Stimulated activated CD8-positive, alpha-beta memory T cell treated with anti-CD3 and anti-CD28 coated beads, Interleukin-12 subunit alpha, Interleukin-12 subunit beta, amount 100 ng/mL, for 24 hours (primary cell): ENCODE measurements around the gene KLHL26.
"Not testable (repeated sequence)": the region's sequence is repeated elsewhere in the genome, so short reads cannot be mapped to it uniquely, and the experiment has no call there.

Experiments used
- DNase-seq: peaks from one replicate; pipeline ENCODE4 v3.0.0-alpha.2; 2020; ENCODE audit errors: extremely low read depth

KLHL26 gene, protein sequence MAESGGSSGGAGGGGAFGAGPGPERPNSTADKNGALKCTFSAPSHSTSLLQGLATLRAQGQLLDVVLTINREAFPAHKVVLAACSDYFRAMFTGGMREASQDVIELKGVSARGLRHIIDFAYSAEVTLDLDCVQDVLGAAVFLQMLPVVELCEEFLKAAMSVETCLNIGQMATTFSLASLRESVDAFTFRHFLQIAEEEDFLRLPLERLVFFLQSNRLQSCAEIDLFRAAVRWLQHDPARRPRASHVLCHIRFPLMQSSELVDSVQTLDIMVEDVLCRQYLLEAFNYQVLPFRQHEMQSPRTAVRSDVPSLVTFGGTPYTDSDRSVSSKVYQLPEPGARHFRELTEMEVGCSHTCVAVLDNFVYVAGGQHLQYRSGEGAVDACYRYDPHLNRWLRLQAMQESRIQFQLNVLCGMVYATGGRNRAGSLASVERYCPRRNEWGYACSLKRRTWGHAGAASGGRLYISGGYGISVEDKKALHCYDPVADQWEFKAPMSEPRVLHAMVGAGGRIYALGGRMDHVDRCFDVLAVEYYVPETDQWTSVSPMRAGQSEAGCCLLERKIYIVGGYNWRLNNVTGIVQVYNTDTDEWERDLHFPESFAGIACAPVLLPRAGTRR

DNA sequence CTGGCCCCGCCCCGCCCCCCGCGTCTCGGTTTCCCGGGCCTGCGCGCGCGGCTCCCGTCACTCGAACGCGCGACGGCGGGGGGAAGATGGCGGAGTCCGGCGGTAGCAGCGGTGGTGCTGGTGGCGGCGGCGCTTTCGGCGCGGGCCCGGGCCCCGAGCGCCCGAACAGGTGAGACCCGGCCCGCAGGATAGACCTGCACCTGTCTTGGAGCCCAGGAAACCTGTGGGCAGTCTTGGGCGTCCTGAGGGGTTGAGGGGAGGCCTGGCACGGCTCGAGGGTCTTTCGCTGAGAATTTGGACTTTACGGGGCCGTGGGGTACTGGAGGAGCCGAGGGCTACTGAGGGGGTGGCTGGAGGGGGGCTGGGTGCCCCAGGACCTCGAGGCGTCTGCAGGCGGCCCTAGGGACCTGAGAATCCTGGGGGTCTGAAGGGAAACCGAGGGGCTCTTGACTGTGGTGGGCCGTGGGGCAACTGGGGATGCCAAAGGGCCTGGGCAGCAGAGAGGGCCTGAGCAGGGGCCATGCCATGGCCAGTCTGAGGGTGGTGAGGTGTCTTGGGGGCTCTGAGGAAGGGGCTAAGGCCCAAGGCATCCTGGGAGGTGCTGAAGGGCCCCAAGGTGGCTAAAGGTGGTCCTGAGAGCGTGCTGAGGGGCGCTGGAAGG is at the start of gene KLHL26:
KLHL26 (plus strand) TSS at position 60 of the 661 bp plus-strand sequence; CDS start at position 87, 27 bp downstream.
- no peak for DNase-seq

DNA sequence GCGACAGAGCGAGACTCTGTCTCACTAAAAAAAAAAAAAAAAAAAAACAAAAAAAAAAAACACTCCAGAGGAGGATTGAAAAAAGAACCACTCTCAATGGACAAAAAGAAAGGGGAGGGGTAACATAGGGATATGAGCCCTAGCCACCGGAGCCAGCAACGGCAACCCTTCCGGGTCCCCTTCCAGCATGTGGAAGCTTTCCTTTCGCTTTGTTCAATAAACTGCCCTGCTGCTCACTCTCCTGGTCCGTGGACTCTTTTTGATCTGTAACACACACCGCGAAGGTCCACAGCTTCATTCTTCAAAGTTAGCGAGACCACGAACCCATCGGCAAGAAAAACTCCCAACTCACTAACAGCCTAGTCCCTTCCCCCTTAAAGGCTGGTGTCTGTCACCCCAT is 49.3 kb upstream of the KLHL26 start:
- DNase-seq: no peak

DNA sequence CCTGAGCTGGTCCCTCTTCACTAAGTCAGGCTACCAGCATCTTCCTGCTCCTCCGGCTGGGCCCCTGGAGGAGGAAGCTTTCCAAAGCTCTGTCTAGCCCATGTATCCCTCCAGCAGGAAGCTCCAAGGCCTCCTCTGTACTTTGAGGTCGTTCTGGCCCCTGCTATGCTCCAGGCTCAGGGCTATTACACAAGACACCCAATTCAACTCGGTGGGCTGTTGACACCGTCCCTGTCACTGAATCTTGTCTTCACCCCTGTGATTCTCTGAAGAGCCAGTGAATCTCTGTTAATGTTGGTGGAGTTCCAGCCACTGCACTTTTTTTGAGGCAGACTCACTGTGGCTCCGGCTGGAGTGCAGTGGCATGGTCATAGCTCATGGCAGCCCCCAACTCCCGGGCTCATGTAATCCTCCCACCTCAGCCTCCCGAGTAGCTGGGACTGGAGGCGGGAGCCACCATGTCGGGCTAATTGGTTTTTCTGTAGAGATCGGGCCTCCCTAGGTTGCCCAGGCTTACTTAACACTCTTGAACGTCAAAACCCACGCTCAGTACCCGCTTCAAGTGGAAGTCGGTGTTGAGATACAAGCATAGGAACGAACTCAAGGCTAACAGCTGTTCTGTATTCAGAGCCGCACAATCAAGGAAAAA is 48.7 kb upstream of the KLHL26 start:
- no peak for DNase-seq

DNA sequence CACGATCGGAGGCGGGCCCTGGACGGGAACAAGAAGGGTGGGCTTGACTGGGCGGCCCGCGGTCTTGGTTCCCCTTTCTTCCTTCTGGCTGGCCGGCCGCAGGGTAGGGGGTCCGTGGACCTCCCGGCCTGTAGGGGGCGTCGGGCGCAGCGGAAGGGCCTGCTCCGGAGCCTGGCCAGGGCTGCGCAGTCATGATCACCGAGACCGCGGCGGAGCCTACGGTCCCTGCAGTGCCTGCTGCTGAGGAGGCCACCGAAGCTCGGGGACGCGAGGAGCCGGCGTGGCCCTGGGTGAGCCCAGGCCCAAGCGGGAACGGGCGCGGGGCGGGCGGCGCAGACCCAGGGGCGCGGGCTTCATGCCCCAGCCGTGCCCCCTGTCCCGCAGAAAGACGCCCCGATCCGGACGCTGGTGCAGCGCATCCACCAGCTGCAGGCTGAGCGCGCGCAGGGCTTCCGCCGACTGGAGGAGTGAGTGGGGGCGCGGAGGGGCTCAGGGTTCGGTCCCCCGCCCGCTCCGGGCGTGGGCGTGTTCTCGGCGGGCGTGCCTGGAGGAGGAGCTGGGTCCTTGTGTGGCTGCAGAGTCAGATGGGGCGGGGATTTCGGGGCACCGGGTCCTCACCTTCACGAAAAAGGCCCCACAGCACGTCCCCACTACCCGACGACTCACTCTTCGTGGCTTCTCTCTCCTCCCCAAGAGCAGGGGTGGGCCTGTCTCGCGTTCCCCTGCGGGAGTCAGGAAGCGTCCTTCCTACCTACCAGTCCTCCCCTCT is 48.0 kb upstream of the KLHL26 start, which contains the start of gene REX1BD:
REX1BD (plus strand) TSS at position 188 of the 769 bp plus-strand sequence; CDS start at position 192, 4 bp downstream.
- peak; percentile 77 for DNase-seq

DNA sequence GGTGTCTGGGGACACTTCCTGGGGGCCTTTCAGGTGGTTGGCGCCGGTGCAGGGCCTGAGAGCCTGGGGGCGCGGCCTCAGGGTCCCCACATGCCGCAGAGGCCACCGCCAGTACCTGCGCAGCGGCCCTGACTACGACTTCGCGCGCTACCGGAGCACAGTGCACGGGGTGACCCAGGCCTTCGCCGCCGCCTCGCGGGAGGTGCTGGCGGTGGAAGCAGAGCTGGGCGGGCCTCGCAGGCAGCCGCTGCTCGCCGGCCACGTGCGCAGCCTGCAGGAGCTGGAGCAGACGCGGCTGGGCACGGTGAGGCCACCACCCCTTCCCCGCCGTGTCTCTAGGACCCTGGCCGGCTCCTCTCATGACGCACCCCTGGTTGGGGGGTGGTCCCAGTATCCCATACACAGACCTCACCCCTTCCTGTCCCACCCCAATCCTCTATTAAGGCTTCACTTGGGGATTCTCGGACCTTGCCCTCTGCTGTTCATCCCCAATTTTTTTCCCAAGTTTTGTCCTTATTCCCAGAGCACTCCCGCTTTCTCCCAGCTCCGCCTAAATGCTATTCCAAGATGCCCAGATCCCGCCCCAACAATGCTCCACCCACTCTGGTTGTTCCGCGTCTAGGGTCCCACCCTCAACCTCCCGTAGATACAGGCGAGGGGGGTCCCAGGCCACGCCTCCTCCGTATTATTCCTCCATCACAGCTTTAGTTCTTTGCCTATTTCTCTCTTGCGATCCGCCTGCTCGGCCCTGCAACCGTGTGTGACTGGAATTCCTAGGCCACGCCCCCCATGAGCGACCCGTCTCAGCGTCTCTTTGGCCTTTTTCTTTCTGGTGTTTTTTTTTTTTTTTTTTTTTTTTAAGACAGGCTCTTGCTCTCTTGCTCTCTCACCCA is 47.2 kb upstream of the KLHL26 start:
- no peak for DNase-seq

DNA sequence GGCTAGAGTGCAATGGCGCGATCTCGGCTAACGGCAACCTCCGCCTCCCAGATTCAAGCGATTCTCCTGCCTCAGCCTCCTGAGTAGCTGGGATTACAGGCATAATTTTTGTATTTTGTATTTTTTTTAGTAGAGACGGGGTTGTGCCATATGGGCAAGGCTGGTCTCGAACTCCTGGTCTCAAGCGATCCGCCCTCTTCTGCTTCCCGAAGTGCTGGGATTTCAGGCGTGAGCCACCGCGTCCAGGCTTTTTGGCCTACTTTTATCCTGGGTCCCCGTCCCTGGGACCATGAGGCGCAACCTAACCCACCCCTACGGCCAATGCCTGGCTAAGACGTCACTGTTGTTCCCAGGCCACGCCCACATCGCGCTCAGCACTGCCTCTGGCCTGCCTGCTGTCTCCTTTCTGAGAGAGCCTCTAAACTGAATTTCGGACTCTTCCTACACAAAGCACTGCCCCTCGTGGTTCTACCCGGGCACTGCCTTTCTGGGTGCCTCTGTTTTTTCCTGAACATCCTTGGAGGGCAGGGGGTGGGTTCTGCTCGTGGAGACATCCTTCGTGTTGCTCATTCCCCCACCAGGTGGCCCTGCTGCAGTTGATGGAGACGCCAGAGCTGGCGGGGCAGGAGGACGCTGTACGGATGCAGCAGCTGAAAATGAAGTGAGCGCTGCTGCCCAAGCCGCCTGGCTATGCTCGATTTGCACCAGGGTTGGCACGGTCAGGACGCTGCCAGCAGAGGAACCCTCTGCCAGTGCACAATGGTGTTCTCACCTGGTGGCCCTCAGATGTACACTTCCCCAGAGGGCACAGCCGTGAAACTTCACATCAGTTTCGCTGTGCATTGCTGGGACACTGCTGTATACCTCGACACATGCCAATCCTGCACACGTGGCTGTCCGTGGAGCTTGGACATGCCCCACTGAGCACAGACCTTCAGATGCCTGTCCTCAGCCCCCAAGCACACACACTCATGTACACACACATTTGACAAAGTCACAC is 46.3 kb upstream of the KLHL26 start:
- DNase-seq: no peak

DNA sequence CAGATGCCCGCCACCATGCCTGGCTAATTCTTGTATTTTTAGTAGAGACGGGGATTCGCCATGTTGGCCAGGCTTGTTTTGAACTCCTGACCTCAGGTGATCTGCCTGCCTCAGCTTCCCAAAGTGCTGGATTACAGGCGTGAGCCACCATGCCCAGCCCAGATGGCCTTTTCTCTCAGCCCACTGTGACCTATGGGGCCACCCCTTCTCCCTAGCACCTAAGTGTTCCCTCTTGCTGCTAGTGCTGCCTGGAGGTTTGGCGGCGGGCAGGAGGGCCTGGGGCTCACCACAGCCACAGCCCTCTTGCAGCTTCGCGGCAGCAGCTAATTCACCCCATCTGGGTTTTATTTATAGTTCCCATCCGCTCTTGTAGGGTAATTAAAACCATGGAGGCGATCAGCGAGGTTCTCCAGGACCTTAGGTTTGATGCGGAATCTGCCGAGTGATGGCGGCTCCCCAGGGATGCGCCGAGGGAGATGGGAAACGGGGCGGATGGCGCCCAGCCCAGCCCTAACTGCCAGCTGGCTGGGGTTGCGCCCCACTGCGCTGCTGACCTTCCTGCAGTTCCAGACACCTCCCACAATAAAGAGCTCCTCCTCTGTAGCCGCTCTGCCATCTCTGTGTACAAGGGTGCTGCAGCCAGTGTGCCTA is 45.0 kb upstream of the KLHL26 start:
- no peak for DNase-seq

DNA sequence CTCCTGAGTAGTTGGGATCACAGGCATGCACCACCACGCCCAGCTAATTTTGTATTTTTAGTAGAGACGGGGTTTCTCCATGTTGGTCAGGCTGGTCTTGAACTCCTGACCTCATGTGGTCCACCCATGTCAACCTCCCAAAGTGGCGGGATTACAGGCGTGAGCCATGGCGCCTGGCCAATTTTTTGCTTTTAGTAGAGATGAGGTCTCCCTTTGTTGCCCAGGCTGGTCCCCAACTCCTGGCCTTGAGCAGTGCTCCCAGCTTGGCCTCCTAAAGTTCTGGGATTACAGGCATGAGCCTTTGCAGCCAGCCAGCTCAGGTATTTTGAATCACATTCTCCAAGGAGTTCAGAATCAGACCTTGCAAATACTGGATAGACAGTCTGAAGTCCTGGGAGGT is 44.1 kb upstream of the KLHL26 start:
- DNase-seq: not testable (repeated sequence)

DNA sequence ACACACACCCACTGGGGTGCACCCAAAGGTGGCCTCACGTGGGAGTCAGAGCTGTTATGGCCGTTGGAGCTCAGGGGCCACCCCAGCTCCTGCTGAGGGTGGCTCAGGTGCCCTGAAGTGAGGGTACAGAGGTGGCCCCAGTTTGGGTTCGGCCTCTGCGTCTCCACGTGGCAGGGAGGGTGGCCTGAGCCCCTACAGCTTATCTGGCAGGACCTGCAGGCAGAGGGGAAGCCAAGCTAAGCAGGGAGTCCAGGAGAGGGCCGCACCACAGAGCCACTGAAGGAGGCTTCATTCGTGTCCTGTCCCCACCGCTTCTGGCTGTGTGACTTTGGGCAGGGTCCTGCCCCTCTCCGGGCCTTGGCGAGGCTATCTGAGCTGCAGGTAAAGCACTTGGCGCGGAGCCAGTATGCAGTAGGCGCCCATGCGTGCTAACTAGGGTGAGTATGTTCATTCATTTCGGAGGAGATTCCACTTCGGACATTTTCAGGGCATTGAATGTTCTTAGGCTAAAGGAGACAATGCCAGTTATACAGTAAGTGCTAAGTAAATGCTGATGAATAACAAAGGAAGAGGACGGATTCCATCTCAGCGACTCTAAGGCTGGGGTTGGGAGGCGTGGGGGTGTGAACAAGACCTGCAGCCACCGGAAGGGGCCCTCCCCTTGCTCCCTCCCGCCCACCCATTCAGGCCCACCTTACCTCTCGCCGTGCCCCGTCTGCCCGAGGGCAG is 43.3 kb upstream of the KLHL26 start:
- no peak for DNase-seq

DNA sequence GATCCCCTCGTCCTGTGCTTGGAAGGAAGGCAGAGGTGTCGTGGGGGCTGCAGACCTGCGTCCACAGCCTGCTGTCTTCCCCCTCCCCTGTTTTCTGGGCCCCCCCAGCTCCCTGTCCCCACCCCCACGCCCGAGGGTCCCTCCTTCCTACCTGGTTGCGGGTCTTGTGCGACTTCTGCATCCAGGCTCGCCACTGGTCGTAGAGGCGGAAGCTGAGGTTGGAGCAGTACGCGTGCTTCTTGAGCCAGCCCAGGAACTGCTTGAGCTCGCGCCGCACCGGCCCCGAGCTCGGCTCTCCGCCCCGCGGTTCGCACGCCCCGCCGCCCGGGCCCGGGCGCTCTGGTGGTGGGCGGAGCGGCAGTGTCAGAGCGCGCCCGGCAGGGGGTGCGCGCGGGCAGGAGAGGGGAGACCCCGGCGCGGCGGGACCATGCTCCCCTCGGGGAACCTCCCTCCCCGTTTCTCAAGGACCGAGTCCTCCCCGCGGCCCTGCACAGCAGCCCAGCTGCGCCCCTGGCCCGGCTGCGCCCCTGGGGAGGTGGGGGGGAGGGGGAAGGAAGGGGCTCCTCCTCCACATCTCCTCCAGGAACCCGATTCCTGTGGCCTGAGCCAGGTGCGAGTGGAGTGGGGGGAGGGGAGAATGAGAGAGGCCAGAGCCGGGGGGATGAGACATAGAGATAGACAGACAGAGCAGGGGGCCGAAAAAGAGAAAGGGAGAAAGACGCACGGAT is 42.6 kb upstream of the KLHL26 start:
- DNase-seq: peak; percentile 39

DNA sequence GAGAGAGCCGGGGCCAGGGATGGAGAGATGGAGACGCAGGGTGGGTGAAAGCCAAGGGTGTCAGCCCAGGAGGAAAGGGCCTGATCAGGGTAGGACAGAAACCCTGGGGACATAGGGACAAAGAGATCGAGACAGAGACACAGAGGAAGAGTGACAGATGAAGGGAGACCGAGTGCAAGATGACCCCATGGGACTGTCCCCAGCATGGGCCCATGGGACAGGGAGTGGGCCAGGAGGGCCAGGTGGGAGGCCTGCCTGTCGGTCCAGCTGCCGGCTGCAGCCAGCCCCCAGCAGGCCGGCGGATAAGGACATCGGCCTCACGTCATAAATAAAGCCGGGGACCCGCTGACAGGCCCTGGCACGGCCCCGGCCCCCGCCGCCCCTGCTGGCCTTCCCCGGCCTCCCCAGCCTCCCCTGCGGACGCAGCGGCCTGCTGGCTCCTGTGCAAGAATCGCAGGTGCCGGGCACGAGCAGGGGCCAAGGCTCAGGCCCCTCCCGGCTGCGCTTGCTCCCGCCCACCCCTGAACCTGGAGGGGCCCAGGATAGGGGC is 41.9 kb upstream of the KLHL26 start:
- DNase-seq: no peak

DNA sequence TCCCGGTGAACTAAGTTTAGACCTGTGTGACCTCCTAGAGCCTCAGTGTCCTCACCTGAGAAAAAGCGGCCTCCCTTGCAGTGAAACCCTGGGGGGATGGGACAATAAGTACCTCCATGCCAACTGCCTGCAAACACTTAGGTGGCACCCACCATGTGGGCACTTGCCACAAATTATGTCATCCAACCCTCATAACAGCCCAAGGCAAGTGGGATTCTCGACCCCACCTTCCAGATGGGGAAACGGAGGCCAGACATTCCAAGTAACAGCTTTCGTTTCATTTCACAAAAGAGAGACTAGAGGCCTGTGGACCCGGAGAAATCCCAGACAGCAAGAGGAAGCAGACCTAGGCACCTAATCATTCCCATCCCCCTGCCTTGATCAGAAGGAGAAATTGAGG is 41.4 kb upstream of the KLHL26 start:
- DNase-seq: no peak

DNA sequence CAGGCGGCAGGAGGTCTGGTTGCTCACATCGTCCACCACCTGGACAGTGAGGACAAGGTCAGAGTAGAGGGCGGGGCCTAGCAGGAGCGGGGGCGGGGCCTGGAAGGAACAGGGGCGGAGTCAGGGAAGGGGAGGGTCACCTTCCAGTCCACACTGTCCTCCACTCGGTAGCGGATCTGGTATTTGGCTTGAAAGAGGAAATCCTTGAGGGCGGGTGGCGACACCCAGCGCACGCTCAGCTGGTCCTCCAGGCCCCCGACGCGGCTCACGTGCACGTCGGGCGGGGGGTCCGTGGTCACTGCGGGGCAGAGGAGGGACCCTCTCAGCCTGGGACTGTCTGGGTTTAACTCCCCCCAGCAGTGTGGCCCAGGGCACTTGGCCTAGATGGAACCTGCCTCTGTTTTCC is 40.1 kb upstream of the KLHL26 start:
- DNase-seq: no peak

DNA sequence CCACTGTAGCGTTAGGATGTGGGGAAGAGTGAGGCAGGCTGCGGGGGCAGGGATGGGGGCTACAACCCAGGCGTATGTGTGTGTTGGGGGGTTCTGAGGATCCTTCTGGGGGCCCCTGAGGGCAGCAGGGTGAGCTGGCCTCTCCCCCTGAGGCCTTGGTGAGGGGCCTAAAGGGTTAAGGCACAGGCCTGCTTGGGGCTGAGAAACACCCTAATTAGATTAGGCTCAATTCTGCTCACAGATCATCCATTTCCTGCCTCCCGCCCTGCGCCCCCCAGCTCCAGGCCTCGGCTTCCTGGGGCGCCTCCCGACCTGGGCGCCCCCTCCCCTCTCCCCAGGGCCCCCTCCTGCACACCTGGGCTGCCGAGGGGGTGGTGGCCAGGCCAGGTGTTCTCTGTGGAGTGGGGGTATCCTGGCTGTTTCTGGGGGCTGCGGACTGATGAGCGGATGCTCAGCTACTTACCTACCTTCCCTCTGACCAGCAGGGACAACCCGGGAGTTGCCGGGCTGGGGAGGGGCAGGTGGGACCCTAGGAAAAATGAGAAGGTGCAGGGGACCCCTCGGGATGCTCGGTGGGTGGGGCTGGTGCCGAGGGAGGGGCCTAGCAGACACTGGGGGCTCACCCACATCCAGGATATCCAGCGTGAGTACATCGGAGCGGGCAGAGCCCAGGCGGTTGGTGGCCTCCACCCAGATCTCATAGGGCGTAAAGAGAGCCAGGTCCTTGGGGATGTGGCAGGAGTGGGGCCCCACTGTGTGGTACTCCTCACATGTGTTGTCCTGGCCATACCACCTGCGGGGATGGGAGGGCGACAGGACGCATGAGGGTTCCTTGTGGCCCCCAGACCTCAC is 38.8 kb upstream of the KLHL26 start:
- no peak for DNase-seq

DNA sequence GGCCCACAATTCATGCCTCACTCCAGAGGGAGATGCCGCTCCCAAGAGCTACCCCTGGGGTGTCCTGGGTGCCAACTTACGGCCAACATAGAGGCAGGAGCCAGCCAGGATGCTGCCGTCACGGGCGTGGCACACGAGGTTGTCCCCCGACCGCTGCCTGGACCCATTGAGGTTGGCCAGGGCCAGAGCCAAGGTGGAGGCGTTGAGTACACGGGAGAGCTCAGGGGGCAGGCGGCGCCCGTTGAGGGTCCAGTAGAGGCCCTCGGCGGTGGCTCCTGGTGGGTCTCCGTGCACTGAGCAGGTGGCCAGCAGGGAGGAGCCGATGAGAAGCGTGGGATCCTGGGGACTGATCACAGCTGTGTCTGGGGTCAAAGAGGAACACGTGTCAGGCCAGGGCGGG is 37.3 kb upstream of the KLHL26 start:
- DNase-seq: no peak
